NCI-H510A (cell line): Measurements from ENCODE around the gene CNTNAP4.

Experiments
- DNase-seq: peaks from one replicate; lab custom pipeline; 2025; lab: John Stamatoyannopoulos, UW

CNTNAP4 gene

DNA sequence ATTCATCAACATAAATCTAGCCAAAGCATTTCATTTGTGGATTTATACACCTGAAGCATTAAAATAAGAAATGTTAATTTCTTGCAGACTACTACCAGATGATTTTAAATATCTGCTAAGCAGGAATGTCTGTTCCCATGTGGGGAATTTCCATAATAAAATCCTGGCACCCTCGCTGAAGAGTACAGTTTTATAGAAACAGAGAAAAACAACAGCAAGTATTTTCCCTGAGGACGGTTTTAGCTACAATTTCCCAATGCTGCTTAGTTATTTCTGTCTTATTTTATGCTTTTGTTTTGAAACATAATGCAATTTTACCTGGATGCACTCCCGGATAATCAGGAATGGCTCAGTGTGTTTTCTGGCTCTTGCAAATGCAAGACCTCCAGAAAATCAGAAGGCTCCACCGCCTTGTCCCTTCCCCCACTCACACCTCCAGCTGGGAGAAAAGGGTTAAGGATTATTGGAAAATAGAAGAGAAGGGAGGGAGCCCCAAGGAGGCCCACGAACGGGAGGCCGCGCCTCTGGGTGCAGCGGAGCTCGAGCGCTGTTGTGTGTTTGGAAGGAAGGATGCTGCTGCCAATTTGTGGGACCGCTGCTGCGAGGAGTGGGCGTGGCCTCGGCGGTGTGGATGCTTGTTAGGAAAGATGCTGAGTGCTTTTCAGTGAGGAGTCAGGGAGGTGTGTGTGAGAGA lies at the start of gene CNTNAP4:
TSS of gene CNTNAP4 (plus strand) at position 657 of the 694 bp plus-strand sequence. CDS start 262 bp downstream, outside the sequence.
- no peak for DNase-seq

- DNase-seq, result no peak
These were observed 48.6 kb upstream of the CNTNAP4 start for GRCh38 chr16:76228546-76229146.

- no peak for DNase-seq
These were observed 44.5 kb upstream of the CNTNAP4 start for GRCh38 chr16:76232704-76233103.

GRCh38 chr16:76235025-76235424 lies 42.2 kb upstream of the CNTNAP4 start:
- no peak for DNase-seq

DNA sequence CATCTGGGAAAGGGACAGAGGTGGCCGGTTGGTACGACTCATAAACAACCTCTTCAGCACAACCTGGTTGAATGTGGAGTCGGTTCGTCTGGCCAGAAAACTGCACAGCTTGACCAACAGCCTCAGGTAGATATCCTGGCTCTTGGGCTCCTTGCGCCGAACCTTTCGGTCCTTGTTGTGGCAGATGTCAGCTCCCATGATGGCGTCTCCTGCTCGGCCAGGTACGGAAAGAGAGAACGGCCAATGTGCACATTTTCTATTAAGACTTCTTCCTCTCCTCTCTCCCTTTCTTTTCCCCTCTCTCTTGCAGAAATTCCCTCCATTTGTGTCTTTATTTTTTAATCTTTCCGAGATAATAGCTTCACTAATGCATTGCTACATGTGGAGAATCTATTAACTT lies 41.8 kb upstream of the CNTNAP4 start:
- no peak for DNase-seq

GRCh38 chr16:76237471-76237870 lies 39.7 kb upstream of the CNTNAP4 start:
- no peak for DNase-seq

- no peak for DNase-seq
These were observed 35.4 kb upstream of the CNTNAP4 start for GRCh38 chr16:76241755-76242154.

DNA sequence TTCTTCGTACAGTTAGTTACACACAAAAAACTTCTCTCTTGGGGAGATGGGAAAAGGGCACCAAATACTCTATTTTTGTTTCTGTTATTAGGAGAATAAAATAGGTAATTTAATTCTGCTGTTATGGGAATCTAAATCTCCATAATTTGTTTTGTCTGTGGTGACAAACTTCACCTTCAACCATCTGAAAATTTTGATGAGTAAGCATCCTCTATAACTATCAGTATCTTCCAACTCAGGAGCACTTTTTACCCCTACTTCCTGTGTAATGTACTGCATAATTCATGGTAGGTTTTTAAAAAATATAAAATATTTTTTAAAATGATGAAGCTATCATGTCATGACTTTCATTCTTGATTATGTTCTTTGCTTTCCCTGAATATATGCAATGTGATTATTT lies 33.6 kb upstream of the CNTNAP4 start:
- no peak for DNase-seq

DNA sequence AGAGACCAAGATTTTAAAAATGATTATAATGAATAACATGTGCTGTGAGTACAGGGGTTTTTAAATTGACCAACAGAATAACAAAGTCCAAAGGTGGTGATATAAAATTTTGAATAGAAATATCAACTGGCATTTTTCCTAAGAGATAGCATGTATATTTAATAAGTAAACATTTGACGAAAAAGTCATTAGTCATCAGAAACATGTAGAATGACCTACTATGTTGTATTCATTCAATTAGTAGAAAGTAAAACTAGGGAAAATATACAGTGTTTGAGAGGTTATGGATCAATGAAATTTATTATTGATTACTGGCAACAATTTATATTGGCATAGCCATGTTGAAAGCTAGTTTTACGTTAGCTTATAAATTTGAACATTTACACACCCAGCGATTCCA lies 30.6 kb upstream of the CNTNAP4 start:
- DNase-seq, result no peak

GRCh38 chr16:76265434-76266045 lies 11.7 kb upstream of the CNTNAP4 start:
- DNase-seq, result no peak

DNA sequence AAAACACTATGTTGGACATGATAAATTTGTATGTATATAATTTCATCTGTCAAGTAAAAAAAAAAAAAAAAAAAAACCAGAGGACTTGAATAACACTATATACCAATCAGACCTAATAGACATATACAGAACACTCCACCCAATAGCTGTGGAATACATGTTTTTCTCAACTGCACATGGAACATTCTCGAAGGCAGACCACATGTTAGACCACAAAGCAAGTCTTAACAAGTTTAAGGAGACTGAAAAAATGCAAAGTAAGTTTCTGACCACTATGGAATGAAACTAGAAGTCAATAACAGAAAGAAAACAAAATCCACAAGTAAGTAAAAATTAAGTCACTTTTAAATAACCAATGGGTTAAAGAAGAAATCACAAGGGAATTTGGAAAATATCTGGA lies 8.4 kb upstream of the CNTNAP4 start:
- no peak for DNase-seq

DNA sequence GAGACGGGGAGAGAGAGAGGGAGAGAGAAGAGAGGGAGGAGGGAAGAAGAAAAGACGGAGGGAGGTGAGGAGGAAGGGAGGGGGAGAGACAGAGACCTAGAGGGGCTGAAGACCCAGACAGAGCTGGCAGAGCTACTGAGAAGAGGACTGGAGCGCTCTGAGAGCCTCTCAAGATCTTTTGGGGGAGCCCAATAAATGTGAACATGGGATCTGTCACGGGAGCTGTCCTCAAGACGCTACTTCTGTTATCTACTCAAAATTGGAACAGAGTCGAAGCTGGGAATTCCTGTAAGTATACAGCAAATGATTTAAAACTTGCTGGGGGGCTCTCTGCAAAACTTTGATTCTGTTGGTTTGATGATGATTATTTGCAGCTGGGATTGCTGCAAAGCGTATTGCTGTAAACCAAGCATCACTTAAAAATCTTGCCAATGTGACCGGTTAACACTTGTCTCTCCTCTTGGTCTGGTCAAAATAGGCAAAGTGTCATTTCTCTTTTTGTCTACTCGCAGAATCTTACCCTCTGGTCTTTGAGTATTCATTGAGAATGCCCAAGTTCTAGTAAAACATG lies 344 bp downstream of the CNTNAP4 start:
- DNase-seq, result no peak

- no peak for DNase-seq
These were observed 885 bp downstream of the CNTNAP4 start for GRCh38 chr16:76278086-76278485.

DNA sequence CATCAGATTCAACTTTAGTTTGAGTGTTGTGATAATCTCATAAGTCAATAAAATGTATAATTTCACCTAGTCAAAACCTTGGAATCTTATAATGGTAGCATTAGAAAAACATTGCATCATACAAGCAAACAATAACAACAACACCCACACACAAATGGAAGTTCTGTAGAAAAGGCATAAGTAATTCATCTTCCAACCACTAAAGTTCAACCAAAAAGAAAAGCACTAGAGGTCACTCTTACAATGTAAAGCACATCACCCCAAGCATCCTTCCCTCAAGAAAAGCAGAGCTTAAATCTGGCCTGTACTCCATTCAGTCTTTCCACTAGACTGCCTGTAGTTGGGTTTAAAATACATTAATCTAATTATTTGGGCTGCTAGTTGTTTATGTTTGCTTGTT lies 1.8 kb downstream of the CNTNAP4 start:
- no peak for DNase-seq

- DNase-seq, result no peak
These were observed 3.4 kb downstream of the CNTNAP4 start for GRCh38 chr16:76280421-76281215.

DNA sequence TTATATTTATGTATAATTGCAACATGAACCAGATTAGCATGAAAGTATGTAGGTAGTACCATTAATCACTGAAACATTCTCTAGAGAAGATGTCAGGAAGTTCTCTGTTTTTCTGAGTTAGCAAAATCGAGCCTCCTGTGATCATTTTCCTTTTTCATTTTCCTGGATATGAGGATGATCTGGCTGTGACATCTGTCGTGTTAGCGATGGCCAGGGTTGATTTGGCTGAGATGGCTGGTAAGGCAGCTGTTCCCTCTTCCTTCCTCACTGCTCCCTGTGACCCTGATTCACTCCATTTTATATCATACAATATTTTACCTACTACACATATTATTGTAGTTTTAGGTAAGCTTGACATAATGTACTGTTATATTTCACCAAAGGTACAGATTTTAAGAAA lies 10.3 kb downstream of the CNTNAP4 start:
- DNase-seq, result no peak

DNA sequence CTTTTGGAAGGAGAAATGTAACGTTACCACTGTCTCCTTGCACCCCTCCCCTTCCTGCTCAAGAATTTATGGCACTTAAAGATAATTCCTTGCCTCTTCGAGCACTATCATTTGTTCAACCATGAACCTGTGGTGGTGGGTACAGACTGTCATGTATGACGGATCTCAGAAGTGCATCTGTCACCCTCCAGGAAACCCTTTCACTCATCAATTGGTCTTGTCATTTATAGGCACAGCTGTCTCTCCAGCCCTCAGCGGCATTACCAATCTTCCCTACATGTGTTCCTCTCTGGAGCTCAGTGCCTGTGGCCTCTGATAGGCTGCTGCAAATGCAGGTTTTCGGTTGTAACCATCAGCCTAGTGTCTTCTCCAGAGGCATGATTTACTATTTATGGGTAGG lies 15.0 kb downstream of the CNTNAP4 start:
- DNase-seq, result no peak

- no peak for DNase-seq
These were observed 16.8 kb downstream of the CNTNAP4 start for GRCh38 chr16:76293980-76294379.

- DNase-seq, result no peak
These were observed 17.4 kb downstream of the CNTNAP4 start for GRCh38 chr16:76294396-76295214.

- no peak for DNase-seq
These were observed 20.7 kb downstream of the CNTNAP4 start for GRCh38 chr16:76297941-76298340.

GRCh38 chr16:76303637-76304314 lies 26.6 kb downstream of the CNTNAP4 start:
- DNase-seq, result no peak
